Left ventricle myocardium inferior (tissue), 1 donor: ENCODE results near the gene PARVB. TPM values are rescaled to one million over a fixed set of nuclear protein-coding genes. Genes with fewer than 3 reads are reported as not detected.

ENCODE experiments used
- DNase-seq: peaks from one replicate; pipeline ENCODE4 v3.0.0-alpha.2; 2020
- H3K27ac ChIP-seq: fragments of 200-600 bp; replicated peaks from 2 replicates; pipeline ENCODE4 v1.8.0; 2021
- H3K27me3 ChIP-seq: fragments of 200-600 bp; 2 replicates; pipeline ENCODE4 v1.8.0; 2021; ENCODE audit warnings: low read depth
- H3K36me3 ChIP-seq: fragments of 200-600 bp; 2 replicates; pipeline ENCODE4 v1.8.0; 2021
- H3K4me1 ChIP-seq: fragments of 200-600 bp; 2 replicates; pipeline ENCODE4 v1.8.0; 2021
- H3K4me3 ChIP-seq: fragments of 200-600 bp; 2 replicates; pipeline ENCODE4 v1.8.0; 2021; ENCODE audit warnings: mild to moderate bottlenecking, moderate library complexity
- H3K9me3 ChIP-seq: fragments of 200-600 bp; replicated peaks from 2 replicates; pipeline ENCODE4 v1.8.0; 2021
- CTCF ChIP-seq: fragments of 200-600 bp; IDR thresholded peaks from 2 replicates; pipeline ENCODE4 v1.8.0; 2021; ENCODE audit warnings: antibody characterized with exemption, mild to moderate bottlenecking, borderline replicate concordance
- intact Hi-C: fragments of 100-400 bp; cut with micrococcal nuclease; formaldehyde crosslinking; loops from one replicate; pipeline ENCODE4 v1.11.0; 2022
- total RNA-seq: library from RNA; stranded (reverse); fragmentation: NEBNext Ultra II Directional; extraction: Animal tissue kit (Norgen Biotek cat#: 25700); gene quantifications from one replicate; pipeline ENCODE4 v1.2.1, GENCODE V29; 2021
- donor health status: DM: no; HTN: yes; CAD: no; lungs with severe emphysema.

PARVB gene
- total RNA-seq, 1 donor from 2014 or later = 155 TPM

GRCh38 chr22:44116755-44117684, 92.9 kb downstream of the PARVB start:
- H3K36me3 ChIP-seq = peaks cover 33% of the 10 kb centered on the region
- H3K4me1 ChIP-seq = peaks cover 30% of the 10 kb centered on the region
- peak overlapping the region; percentile 68 for H3K27ac ChIP-seq
- no peak for TF ChIP-seq CTCF
- intact Hi-C loops = no loop called here
- DNase-seq = peak; percentile 47
- no peaks in the 10 kb centered on the region for H3K27me3 ChIP-seq
- no peak overlapping the region for H3K4me3 ChIP-seq
- peaks cover 11% of the 10 kb centered on the region for H3K9me3 ChIP-seq

GRCh38 chr22:44117746-44118145, 93.6 kb downstream of the PARVB start:
- no peak for TF ChIP-seq CTCF
- peaks cover 11% of the 10 kb centered on the region for H3K9me3 ChIP-seq

GRCh38 chr22:44118645-44119315, 94.7 kb downstream of the PARVB start:
- no peak for TF ChIP-seq CTCF
- no peak for DNase-seq

More at GRCh38 chr22:44117746-44118145, 93.6 kb downstream of the PARVB start:
- peak overlapping the region; percentile 68 for H3K27ac ChIP-seq
- no peak for DNase-seq
- no peak overlapping the region for H3K4me3 ChIP-seq
- peaks cover 38% of the 10 kb centered on the region for H3K36me3 ChIP-seq
- H3K4me1 ChIP-seq = peaks cover 25% of the 10 kb centered on the region
- no peaks in the 10 kb centered on the region for H3K27me3 ChIP-seq
- intact Hi-C loops = no loop called here

GRCh38 chr22:44119669-44120313, 95.7 kb downstream of the PARVB start:
- H3K27ac ChIP-seq = no peak overlapping the region
- intact Hi-C loops = no loop called here
- no peak overlapping the region for H3K4me3 ChIP-seq
- H3K4me1 ChIP-seq = peaks cover 30% of the 10 kb centered on the region
- H3K36me3 ChIP-seq = peaks cover 40% of the 10 kb centered on the region
- H3K27me3 ChIP-seq = no peaks in the 10 kb centered on the region
- TF ChIP-seq CTCF = no peak
- peaks cover 11% of the 10 kb centered on the region for H3K9me3 ChIP-seq
- no peak for DNase-seq

More at GRCh38 chr22:44118645-44119315, 94.7 kb downstream of the PARVB start:
- intact Hi-C loops = no loop called here
- H3K27ac ChIP-seq = no peak overlapping the region
- H3K4me3 ChIP-seq = no peak overlapping the region
- peaks cover 40% of the 10 kb centered on the region for H3K36me3 ChIP-seq
- no peaks in the 10 kb centered on the region for H3K27me3 ChIP-seq
- H3K9me3 ChIP-seq = peaks cover 11% of the 10 kb centered on the region
- peaks cover 29% of the 10 kb centered on the region for H3K4me1 ChIP-seq

GRCh38 chr22:44120314-44120704, 96.2 kb downstream of the PARVB start:
- Histone ChIP-seq H3K36me3 (peaks cover 40% of the 10 kb centered on the region), H3K4me1 (peaks cover 30% of the 10 kb centered on the region), H3K27ac (no peak overlapping the region), H3K27me3 (no peaks in the 10 kb centered on the region), H3K9me3 (peaks cover 11% of the 10 kb centered on the region), H3K4me3 (no peak overlapping the region)
- intact Hi-C loops = no loop called here
- DNase-seq = no peak
- no peak for TF ChIP-seq CTCF
